Fibroblast of lung (primary cell): Measurements from ENCODE around the gene CTBP2.

Source experiments
- CTCF ChIP-seq, 2 donors: IDR thresholded peaks in 1 of 2; conservative IDR thresholded peaks in 1 of 2; 1 replicate in 1 of 2; 2 replicates in 1 of 2; pipeline ENCODE4 v1.5.1; 2011 to 2012; ENCODE audit warnings: low read length in 2 of 2, control low read depth in 1 of 2, inconsistent platforms in 1 of 2, low read depth in 1 of 2, mild to moderate bottlenecking in 1 of 2
- EZH2 ChIP-seq: IDR thresholded peaks from 2 replicates; pipeline ENCODE4 v1.5.1; 2012; ENCODE audit warnings: low read length, control low read depth, mild to moderate bottlenecking; ENCODE audit errors: missing control alignments

DNA sequence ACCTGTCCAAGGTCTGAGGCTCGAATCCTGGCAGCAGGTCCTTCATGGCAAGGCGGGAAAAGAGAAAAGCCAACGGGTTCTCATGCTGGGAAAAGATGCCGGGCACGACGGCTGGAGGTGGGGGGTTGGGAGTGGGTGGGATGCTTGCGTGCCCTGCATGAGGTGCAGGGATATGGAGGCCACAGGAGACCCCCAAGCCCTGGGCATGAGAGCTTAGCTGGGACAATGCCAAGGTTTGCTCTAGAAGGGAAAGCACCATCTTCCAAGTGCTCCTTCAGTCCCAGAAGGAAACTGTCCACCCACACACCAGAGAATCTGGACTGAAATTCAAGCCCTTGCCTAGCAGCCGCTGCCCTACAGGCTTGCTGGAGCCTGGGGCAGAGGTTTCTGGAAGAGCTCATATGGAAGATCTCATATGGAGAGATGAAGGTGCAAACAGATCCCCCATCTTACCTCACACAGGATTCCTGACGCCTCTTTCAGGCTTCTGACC is 154.1 kb downstream of the CTBP2 start:
- TF ChIP-seq CTCF (conservative IDR thresholded peaks at IDR 0.05 in 1 of 2, IDR thresholded peaks at IDR 0.05 in 1 of 2; ENCODE audit: low read depth in 1 of 2, low read length in 2 of 2) (no peak), EZH2 (no peak)
